ENCODE measurements around the gene ADSS2.
A peak's percentile ranks its signal among the peaks of the same experiment; 100 is the strongest.

DNA sequence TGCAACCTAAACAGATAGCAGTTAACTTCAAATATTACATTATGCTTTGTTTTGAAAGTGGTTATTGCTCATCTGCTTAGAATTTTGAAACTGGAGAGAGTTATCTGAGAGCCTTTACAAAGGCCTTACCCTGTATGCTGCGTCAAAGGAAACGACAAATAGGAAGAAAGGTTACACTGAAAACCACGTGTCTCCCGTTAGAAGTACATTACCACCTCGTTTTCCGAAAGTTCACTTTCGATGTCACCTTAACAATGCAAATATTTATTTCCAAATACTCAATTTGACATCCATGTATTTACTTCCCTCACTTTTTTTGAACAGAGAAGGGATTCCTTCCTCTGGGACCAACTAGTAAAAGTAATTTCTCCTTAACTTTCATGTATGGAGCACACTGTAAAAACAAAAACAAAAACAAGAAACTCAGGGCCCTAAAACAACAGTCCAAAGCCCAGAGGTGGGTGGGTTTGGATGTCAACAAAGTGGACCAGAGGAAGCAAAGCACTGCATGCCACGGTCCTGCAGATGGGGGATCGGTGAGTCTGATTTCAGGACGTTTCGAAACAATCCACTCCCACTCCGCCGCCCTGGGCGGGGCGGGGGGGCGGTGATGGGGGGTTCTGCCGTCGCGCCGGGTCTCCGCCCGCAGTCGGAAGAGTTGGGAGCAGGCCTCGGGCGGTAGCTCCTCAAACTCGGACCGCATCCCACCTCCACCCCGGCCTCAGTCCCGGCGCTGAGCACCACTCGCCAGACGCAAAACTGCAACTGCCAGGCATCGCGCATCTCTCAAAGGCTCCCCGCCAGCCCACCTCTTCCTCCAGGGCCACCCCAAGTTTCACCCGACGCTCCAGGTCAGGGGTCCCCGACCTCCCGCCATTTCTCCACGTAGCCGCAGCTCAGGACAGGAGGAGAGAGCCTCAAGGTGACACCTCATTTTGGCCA lies 841 bp downstream of the ADSS2 start:
- TF ChIP-seq, protein P1, sequence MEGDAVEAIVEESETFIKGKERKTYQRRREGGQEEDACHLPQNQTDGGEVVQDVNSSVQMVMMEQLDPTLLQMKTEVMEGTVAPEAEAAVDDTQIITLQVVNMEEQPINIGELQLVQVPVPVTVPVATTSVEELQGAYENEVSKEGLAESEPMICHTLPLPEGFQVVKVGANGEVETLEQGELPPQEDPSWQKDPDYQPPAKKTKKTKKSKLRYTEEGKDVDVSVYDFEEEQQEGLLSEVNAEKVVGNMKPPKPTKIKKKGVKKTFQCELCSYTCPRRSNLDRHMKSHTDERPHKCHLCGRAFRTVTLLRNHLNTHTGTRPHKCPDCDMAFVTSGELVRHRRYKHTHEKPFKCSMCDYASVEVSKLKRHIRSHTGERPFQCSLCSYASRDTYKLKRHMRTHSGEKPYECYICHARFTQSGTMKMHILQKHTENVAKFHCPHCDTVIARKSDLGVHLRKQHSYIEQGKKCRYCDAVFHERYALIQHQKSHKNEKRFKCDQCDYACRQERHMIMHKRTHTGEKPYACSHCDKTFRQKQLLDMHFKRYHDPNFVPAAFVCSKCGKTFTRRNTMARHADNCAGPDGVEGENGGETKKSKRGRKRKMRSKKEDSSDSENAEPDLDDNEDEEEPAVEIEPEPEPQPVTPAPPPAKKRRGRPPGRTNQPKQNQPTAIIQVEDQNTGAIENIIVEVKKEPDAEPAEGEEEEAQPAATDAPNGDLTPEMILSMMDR (IDR thresholded peaks at IDR 0.05 in 2 of 3, conservative IDR thresholded peaks at IDR 0.05 in 1 of 3; ENCODE audit: borderline replicate concordance in 1 of 3, insufficient read depth in 1 of 3, low read depth in 2 of 3, low read length in 2 of 3): no peak
- TF ChIP-seq, protein P2, sequence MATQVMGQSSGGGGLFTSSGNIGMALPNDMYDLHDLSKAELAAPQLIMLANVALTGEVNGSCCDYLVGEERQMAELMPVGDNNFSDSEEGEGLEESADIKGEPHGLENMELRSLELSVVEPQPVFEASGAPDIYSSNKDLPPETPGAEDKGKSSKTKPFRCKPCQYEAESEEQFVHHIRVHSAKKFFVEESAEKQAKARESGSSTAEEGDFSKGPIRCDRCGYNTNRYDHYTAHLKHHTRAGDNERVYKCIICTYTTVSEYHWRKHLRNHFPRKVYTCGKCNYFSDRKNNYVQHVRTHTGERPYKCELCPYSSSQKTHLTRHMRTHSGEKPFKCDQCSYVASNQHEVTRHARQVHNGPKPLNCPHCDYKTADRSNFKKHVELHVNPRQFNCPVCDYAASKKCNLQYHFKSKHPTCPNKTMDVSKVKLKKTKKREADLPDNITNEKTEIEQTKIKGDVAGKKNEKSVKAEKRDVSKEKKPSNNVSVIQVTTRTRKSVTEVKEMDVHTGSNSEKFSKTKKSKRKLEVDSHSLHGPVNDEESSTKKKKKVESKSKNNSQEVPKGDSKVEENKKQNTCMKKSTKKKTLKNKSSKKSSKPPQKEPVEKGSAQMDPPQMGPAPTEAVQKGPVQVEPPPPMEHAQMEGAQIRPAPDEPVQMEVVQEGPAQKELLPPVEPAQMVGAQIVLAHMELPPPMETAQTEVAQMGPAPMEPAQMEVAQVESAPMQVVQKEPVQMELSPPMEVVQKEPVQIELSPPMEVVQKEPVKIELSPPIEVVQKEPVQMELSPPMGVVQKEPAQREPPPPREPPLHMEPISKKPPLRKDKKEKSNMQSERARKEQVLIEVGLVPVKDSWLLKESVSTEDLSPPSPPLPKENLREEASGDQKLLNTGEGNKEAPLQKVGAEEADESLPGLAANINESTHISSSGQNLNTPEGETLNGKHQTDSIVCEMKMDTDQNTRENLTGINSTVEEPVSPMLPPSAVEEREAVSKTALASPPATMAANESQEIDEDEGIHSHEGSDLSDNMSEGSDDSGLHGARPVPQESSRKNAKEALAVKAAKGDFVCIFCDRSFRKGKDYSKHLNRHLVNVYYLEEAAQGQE (IDR thresholded peaks at IDR 0.05; ENCODE audit: low read depth): no peak
- no peak for TF ChIP-seq POLR2A (IDR thresholded peaks at IDR 0.05; ENCODE audit: borderline replicate concordance, extremely low read depth, insufficient read depth, insufficient read length)
- TF ChIP-seq EZH2 (IDR thresholded peaks at IDR 0.05): no peak
- no peak for TF ChIP-seq SP1 (IDR thresholded peaks at IDR 0.05; ENCODE audit: low read depth)
- TF ChIP-seq POLR2AphosphoS5 (IDR thresholded peaks at IDR 0.05; ENCODE audit: low read depth, low read length): peak; percentile 25; the same call in 1 of the 2 replicates
- TF ChIP-seq JUND (IDR thresholded peaks at IDR 0.05): no peak
- peak; percentile 82 for TF ChIP-seq YY1 (IDR thresholded peaks at IDR 0.05; ENCODE audit: extremely low read depth, insufficient replicate concordance, low read depth, low read length)
- no peak for TF ChIP-seq ZFX (IDR thresholded peaks at IDR 0.05)
- TF ChIP-seq, protein P3, sequence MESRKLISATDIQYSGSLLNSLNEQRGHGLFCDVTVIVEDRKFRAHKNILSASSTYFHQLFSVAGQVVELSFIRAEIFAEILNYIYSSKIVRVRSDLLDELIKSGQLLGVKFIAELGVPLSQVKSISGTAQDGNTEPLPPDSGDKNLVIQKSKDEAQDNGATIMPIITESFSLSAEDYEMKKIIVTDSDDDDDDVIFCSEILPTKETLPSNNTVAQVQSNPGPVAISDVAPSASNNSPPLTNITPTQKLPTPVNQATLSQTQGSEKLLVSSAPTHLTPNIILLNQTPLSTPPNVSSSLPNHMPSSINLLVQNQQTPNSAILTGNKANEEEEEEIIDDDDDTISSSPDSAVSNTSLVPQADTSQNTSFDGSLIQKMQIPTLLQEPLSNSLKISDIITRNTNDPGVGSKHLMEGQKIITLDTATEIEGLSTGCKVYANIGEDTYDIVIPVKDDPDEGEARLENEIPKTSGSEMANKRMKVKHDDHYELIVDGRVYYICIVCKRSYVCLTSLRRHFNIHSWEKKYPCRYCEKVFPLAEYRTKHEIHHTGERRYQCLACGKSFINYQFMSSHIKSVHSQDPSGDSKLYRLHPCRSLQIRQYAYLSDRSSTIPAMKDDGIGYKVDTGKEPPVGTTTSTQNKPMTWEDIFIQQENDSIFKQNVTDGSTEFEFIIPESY (IDR thresholded peaks at IDR 0.05; ENCODE audit: extremely low read depth, insufficient replicate concordance, low read length): no peak

Measured in HCT116 (cell line).